ENCODE measurements around the gene LPP.

The LPP gene

GRCh38 chr3:188187053-188187452, 33.1 kb downstream of the LPP start:
- TF ChIP-seq REST (IDR thresholded peaks at IDR 0.05; ENCODE audit: insufficient read depth in 1 of 2, low read depth in 2 of 2, low read length in 2 of 2), result no peak
- no peak for TF ChIP-seq FOXP2 (optimal IDR thresholded peaks at IDR 0.05; ENCODE audit: borderline replicate concordance, extremely low read depth, extremely low read length, insufficient read depth)
- no peak for TF ChIP-seq SIN3A (IDR thresholded peaks at IDR 0.05; ENCODE audit: borderline replicate concordance, insufficient read depth, low read length)
- no peak for TF ChIP-seq POLR2AphosphoS5 (IDR thresholded peaks at IDR 0.05; ENCODE audit: low read depth, low read length)
- TF ChIP-seq TAF1 (IDR thresholded peaks at IDR 0.05; ENCODE audit: borderline replicate concordance, insufficient read depth, low read length), result no peak

GRCh38 chr3:188188911-188189310, 35.0 kb downstream of the LPP start:
- TF ChIP-seq REST (IDR thresholded peaks at IDR 0.05; ENCODE audit: insufficient read depth in 1 of 2, low read depth in 2 of 2, low read length in 2 of 2) (no peak), POLR2AphosphoS5 (IDR thresholded peaks at IDR 0.05; ENCODE audit: low read depth, low read length) (no peak), TAF1 (IDR thresholded peaks at IDR 0.05; ENCODE audit: borderline replicate concordance, insufficient read depth, low read length) (no peak), FOXP2 (optimal IDR thresholded peaks at IDR 0.05; ENCODE audit: borderline replicate concordance, extremely low read depth, extremely low read length, insufficient read depth) (no peak), SIN3A (IDR thresholded peaks at IDR 0.05; ENCODE audit: borderline replicate concordance, insufficient read depth, low read length) (no peak)

- TF ChIP-seq FOXP2 (optimal IDR thresholded peaks at IDR 0.05; ENCODE audit: borderline replicate concordance, extremely low read depth, extremely low read length, insufficient read depth) (no peak), POLR2AphosphoS5 (IDR thresholded peaks at IDR 0.05; ENCODE audit: low read depth, low read length) (no peak), REST (IDR thresholded peaks at IDR 0.05; ENCODE audit: insufficient read depth in 1 of 2, low read depth in 2 of 2, low read length in 2 of 2) (no peak), SIN3A (IDR thresholded peaks at IDR 0.05; ENCODE audit: borderline replicate concordance, insufficient read depth, low read length) (no peak), TAF1 (IDR thresholded peaks at IDR 0.05; ENCODE audit: borderline replicate concordance, insufficient read depth, low read length) (no peak)
Observed at GRCh38 chr3:188191460-188191859, 37.5 kb downstream of the LPP start.

- no peak for TF ChIP-seq SIN3A (IDR thresholded peaks at IDR 0.05; ENCODE audit: borderline replicate concordance, insufficient read depth, low read length)
- TF ChIP-seq POLR2AphosphoS5 (IDR thresholded peaks at IDR 0.05; ENCODE audit: low read depth, low read length), result no peak
- TF ChIP-seq FOXP2 (optimal IDR thresholded peaks at IDR 0.05; ENCODE audit: borderline replicate concordance, extremely low read depth, extremely low read length, insufficient read depth), result no peak
- TF ChIP-seq REST (IDR thresholded peaks at IDR 0.05; ENCODE audit: insufficient read depth in 1 of 2, low read depth in 2 of 2, low read length in 2 of 2), result no peak
- no peak for TF ChIP-seq TAF1 (IDR thresholded peaks at IDR 0.05; ENCODE audit: borderline replicate concordance, insufficient read depth, low read length)
Observed at GRCh38 chr3:188192034-188192433, 38.1 kb downstream of the LPP start.

- TF ChIP-seq SIN3A (IDR thresholded peaks at IDR 0.05; ENCODE audit: borderline replicate concordance, insufficient read depth, low read length) (no peak), FOXP2 (optimal IDR thresholded peaks at IDR 0.05; ENCODE audit: borderline replicate concordance, extremely low read depth, extremely low read length, insufficient read depth) (no peak), POLR2AphosphoS5 (IDR thresholded peaks at IDR 0.05; ENCODE audit: low read depth, low read length) (no peak), TAF1 (IDR thresholded peaks at IDR 0.05; ENCODE audit: borderline replicate concordance, insufficient read depth, low read length) (no peak), REST (IDR thresholded peaks at IDR 0.05; ENCODE audit: insufficient read depth in 1 of 2, low read depth in 2 of 2, low read length in 2 of 2) (no peak)
Observed at GRCh38 chr3:188194332-188194731, 40.4 kb downstream of the LPP start.
